ENCODE measurements around the gene EIF5.
"Not testable (repeated sequence)": the region's sequence is repeated elsewhere in the genome, so short reads cannot be mapped to it uniquely, and the experiment has no call there.

The EIF5 gene

GRCh38 chr14:103336191-103336590 lies 2.2 kb downstream of the EIF5 start:
- DNase-seq (ENCODE audit: low spot score), result no peak

- DNase-seq (ENCODE audit: low spot score), result no peak
These were observed 3.8 kb downstream of the EIF5 start for GRCh38 chr14:103337794-103338193.

GRCh38 chr14:103339561-103339960 lies 5.5 kb downstream of the EIF5 start:
- no peak for DNase-seq (ENCODE audit: low spot score)

GRCh38 chr14:103340480-103341212 lies 6.6 kb downstream of the EIF5 start:
- no peak for DNase-seq (ENCODE audit: low spot score)

GRCh38 chr14:103341250-103342129 lies 7.5 kb downstream of the EIF5 start:
- no peak for DNase-seq (ENCODE audit: low spot score)

GRCh38 chr14:103343164-103343879 lies 9.3 kb downstream of the EIF5 start:
- no peak for DNase-seq (ENCODE audit: low spot score)

- no peak for DNase-seq (ENCODE audit: low spot score)
These were observed 10.1 kb downstream of the EIF5 start for GRCh38 chr14:103343905-103344797.

GRCh38 chr14:103346286-103346685 lies 12.2 kb downstream of the EIF5 start:
- no peak for DNase-seq (ENCODE audit: low spot score)

GRCh38 chr14:103347091-103347815 lies 13.2 kb downstream of the EIF5 start:
- DNase-seq (ENCODE audit: low spot score), result no peak

- DNase-seq (ENCODE audit: low spot score), result no peak
These were observed 14.1 kb downstream of the EIF5 start for GRCh38 chr14:103348154-103348553.

GRCh38 chr14:103349982-103350381 lies 15.9 kb downstream of the EIF5 start:
- DNase-seq (ENCODE audit: low spot score), result no peak

- DNase-seq (ENCODE audit: low spot score), result no peak
These were observed 19.3 kb downstream of the EIF5 start for GRCh38 chr14:103353362-103353761.

- no peak for DNase-seq (ENCODE audit: low spot score)
These were observed 20.1 kb downstream of the EIF5 start for GRCh38 chr14:103354141-103354540.

GRCh38 chr14:103356024-103356682 lies 22.1 kb downstream of the EIF5 start:
- DNase-seq (ENCODE audit: low spot score), result no peak

GRCh38 chr14:103357552-103357951 lies 23.5 kb downstream of the EIF5 start:
- not testable (repeated sequence) for DNase-seq (ENCODE audit: low spot score)

- DNase-seq (ENCODE audit: low spot score), result no peak
These were observed 26.5 kb downstream of the EIF5 start for GRCh38 chr14:103360548-103360947.

- peak; percentile 84 for DNase-seq (ENCODE audit: low spot score)
These were observed 27.8 kb downstream of the EIF5 start for GRCh38 chr14:103361867-103362266.

- DNase-seq (ENCODE audit: low spot score), result no peak
These were observed 28.7 kb downstream of the EIF5 start for GRCh38 chr14:103362780-103363179.

GRCh38 chr14:103366741-103367140 lies 32.7 kb downstream of the EIF5 start:
- no peak for DNase-seq (ENCODE audit: low spot score)

GRCh38 chr14:103367995-103368394 lies 34.0 kb downstream of the EIF5 start:
- DNase-seq (ENCODE audit: low spot score), result no peak

Data from AG20443 (cell line).